ENCODE measurements around the gene EPHB2. TPM values are rescaled to one million over a fixed set of nuclear protein-coding genes. Genes with fewer than 3 reads are reported as not detected.

Gene EPHB2
- total RNA-seq, 2 experiments from 2014 or later = 0.59 TPM; not detected in 1

- no TSS peak for BruUV-seq (replicated peaks)
- Histone ChIP-seq H3K79me2 (ENCODE audit: insufficient read depth, low read depth, low read length) (no peaks in the 10 kb centered on the region), H2AFZ (ENCODE audit: low read length) (peak overlapping the region; percentile 69; the same call in 1 of the 2 replicates), H3K36me3 (ENCODE audit: insufficient read depth, low read length) (no peaks in the 10 kb centered on the region), H3K4me1 (ENCODE audit: insufficient read depth, low read length, poor library complexity, severe bottlenecking) (peaks cover 15% of the 10 kb centered on the region), H3K9me2 (ENCODE audit: insufficient read depth, low read length) (no peaks in the 10 kb centered on the region), H3K27ac (ENCODE audit: low read depth, low read length, poor library complexity, severe bottlenecking) (no peak overlapping the region), H3K4me3 (ENCODE audit: low read depth, low read length, poor library complexity, severe bottlenecking) (no peak overlapping the region), H3K9me3 (ENCODE audit: low read length) (no peaks in the 10 kb centered on the region), H4K20me1 (ENCODE audit: insufficient read depth, low read length) (no peaks in the 10 kb centered on the region), H3K4me2 (ENCODE audit: low read length) (peak overlapping the region; percentile 53)
- ChIA-PET CTCF (ENCODE audit: unreplicated experiment) (no interaction called here), POLR2A (no interaction called here)
- intact Hi-C loops (cut with micrococcal nuclease; ENCODE audit: unreplicated experiment) = no loop called here
- no peak for TF ChIP-seq CTCF (conservative IDR thresholded peaks at IDR 0.05; ENCODE audit: low read length)
- no peak for TF ChIP-seq EZH2phosphoT487 (IDR thresholded peaks at IDR 0.05; ENCODE audit: borderline replicate concordance, low read depth, low read length)
- peak; percentile 62 for DNase-seq (ENCODE audit: low spot score)
Measured at GRCh38 chr1:22854688-22855565, 144.3 kb downstream of the EPHB2 start.

- POLR2A ChIA-PET = no interaction called here
- Histone ChIP-seq H3K9me3 (ENCODE audit: low read length) (no peaks in the 10 kb centered on the region), H3K4me1 (ENCODE audit: insufficient read depth, low read length, poor library complexity, severe bottlenecking) (peaks cover 15% of the 10 kb centered on the region), H3K4me3 (ENCODE audit: low read depth, low read length, poor library complexity, severe bottlenecking) (no peak overlapping the region), H4K20me1 (ENCODE audit: insufficient read depth, low read length) (no peaks in the 10 kb centered on the region), H3K9me2 (ENCODE audit: insufficient read depth, low read length) (no peaks in the 10 kb centered on the region), H2AFZ (ENCODE audit: low read length) (no peak overlapping the region), H3K4me2 (ENCODE audit: low read length) (no peak overlapping the region), H3K27ac (ENCODE audit: low read depth, low read length, poor library complexity, severe bottlenecking) (no peak overlapping the region), H3K79me2 (ENCODE audit: insufficient read depth, low read depth, low read length) (no peaks in the 10 kb centered on the region), H3K36me3 (ENCODE audit: insufficient read depth, low read length) (no peaks in the 10 kb centered on the region)
- CTCF ChIA-PET (ENCODE audit: unreplicated experiment) = no interaction called here
- BruUV-seq (replicated peaks) = no TSS peak
- DNase-seq (ENCODE audit: low spot score) = no peak
- intact Hi-C loops (cut with micrococcal nuclease; ENCODE audit: unreplicated experiment) = no loop called here
- no peak for TF ChIP-seq EZH2phosphoT487 (IDR thresholded peaks at IDR 0.05; ENCODE audit: borderline replicate concordance, low read depth, low read length)
- no peak for TF ChIP-seq CTCF (conservative IDR thresholded peaks at IDR 0.05; ENCODE audit: low read length)
Measured at GRCh38 chr1:22855668-22856606, 145.3 kb downstream of the EPHB2 start.
